GM19372 (cell line): Measurements from ENCODE around the gene NET1.
"Not testable (repeated sequence)": the region's sequence is repeated elsewhere in the genome, so short reads cannot be mapped to it uniquely, and the experiment has no call there.

Source experiments
- ATAC-seq: cut with Tn5 transposase; IDR thresholded peaks from one replicate; pipeline ENCODE4 v1.9.1; 2021; ENCODE audit warnings: mild to moderate bottlenecking, low read depth, moderate library complexity; ENCODE audit not compliant: unreplicated experiment

Gene NET1, protein sequence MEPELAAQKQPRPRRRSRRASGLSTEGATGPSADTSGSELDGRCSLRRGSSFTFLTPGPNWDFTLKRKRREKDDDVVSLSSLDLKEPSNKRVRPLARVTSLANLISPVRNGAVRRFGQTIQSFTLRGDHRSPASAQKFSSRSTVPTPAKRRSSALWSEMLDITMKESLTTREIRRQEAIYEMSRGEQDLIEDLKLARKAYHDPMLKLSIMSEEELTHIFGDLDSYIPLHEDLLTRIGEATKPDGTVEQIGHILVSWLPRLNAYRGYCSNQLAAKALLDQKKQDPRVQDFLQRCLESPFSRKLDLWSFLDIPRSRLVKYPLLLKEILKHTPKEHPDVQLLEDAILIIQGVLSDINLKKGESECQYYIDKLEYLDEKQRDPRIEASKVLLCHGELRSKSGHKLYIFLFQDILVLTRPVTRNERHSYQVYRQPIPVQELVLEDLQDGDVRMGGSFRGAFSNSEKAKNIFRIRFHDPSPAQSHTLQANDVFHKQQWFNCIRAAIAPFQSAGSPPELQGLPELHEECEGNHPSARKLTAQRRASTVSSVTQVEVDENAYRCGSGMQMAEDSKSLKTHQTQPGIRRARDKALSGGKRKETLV

DNA sequence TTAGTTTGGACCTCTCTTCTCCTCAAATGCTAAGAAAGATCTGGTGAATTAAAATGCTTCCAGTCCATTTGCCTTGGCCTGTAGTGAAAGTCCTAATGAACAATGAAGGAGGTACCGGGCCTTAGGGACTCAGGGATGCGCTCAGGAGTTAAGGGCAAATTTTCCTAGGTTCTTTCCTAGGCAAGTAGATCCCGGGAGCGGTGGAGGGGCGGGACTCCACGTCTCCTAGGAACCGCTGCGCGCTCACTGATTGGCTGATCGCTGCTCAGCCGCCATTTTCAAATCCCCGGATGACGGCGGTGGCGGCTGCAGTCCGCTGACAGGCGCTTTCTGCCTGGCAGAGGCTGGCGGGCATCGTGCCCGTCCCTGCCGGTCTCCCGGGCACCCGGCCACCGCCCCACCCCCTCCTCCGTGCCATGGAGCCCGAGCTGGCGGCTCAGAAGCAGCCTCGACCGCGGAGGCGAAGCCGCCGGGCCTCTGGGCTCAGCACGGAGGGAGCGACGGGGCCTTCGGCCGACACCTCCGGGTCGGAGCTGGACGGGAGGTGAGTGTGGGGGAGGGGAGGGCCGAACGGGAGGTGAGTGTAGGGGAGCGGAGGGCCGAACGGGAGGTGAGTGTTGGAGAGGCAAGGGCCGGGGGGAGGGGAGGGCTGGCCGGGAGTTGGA is at the start of gene NET1:
Gene NET1, plus strand, starts transcription at position 281 of the 665 bp plus-strand sequence. Its CDS starts 136 bp downstream, at position 417.
- peak; percentile 96 for ATAC-seq

DNA sequence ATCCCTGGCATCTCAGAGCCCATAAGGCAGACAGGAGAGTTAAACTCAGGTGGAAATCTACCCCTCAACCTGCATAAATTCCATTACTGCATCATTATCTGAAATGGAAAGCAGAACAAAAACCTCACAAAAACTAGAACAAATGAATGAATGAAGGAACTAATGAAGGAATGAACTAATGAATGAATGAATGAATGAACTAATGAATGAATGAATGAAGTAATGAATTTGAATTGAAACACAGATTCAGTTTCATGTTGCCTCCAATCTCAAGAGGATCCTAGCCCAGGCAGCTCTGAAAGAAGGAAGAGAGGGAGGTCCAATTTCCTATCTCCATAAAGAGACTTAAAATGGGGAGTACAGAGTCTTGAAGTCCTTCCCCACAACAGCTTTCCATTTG is 49.5 kb upstream of the NET1 start:
- no peak for ATAC-seq

GRCh38 chr10:5364374-5364773 is 48.0 kb upstream of the NET1 start:
- ATAC-seq, result no peak

- no peak for ATAC-seq
These were observed 47.4 kb upstream of the NET1 start, which contains the start of gene UCN3 for GRCh38 chr10:5364890-5365338. UCN3 (plus strand) TSS chr10:5364966; CDS start chr10:5373721, 8,755 bp downstream.

DNA sequence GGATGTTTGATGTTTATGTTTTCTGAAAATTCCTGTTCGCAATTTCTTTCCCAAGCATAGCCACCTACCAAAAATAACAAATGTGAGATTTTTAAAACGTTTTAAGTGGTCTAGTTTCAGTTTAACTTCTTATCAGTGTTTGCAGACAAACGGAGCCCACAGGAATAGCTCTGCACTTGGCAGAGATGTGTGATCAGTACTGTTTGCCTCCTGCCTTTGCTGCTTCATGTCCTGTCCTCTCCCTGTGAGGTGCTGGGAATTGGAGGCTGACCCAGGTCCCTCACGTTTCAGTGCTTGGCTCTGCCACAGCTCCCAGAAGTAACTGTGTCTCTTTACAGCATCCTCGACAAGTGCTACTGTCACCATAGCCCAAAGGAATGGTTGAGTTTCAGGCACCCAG is 46.4 kb upstream of the NET1 start:
- no peak for ATAC-seq

DNA sequence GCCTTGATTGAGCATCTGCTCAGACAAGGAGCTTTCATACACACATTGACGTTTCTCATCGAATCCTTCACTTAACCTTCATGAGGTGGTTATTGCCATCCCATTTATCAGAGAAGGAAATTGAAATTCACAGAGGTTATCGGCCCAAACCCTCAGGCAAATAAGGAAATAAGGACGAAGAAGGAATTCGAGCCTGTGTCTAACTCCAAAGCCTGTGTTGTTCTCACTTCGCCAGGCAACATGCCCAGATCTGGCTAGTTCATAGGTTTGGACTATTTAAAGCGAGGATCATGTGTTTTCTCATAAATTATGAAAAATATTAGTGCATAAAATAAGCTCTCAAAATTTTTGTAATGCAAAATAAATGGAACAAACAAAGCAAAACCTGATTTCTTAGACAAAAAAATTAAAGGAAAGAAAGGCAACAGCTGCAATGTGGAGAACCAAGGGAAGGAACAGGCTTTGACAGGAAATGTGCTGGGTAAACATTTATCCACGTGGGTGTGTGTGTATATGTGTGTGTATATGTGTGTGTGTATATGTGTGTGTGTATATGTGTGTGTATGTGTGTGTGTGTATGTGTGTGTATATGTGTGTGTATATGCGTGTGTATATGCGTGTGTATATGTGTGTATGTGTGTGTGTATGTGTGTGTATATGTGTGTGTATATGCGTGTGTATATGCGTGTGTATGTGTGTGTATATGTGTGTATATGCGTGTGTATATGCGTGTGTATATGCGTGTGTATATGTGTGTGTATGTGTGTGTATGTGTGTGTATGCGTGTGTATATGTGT is 42.8 kb upstream of the NET1 start:
- ATAC-seq, result no peak

- no peak for ATAC-seq
These were observed 41.6 kb upstream of the NET1 start for GRCh38 chr10:5370493-5371352.

- no peak for ATAC-seq
These were observed 39.0 kb upstream of the NET1 start for GRCh38 chr10:5373307-5373706.

GRCh38 chr10:5373891-5374611 is 38.3 kb upstream of the NET1 start:
- ATAC-seq, result no peak

GRCh38 chr10:5376450-5376849 is 35.9 kb upstream of the NET1 start:
- ATAC-seq, result no peak

DNA sequence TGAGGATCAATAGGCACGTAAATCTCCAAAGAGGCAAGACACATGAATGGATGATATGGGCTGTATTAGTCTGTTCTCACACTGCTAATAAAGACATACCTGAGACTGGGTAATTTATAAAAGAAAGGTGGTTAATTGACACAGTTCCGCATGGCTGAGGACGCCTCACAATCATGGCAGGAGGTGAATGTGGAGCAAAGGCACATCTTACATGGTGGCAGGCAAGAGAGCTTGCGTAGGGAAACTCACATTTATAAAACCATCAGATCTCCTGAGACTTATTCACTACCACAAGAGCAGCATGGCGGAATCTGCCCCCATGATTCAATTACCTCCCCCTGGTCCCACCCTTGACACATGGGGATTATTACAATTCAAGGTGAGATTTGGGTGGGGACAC is 33.2 kb upstream of the NET1 start:
- ATAC-seq, result not testable (repeated sequence)

GRCh38 chr10:5380395-5380794 is 32.0 kb upstream of the NET1 start:
- ATAC-seq, result not testable (repeated sequence)

DNA sequence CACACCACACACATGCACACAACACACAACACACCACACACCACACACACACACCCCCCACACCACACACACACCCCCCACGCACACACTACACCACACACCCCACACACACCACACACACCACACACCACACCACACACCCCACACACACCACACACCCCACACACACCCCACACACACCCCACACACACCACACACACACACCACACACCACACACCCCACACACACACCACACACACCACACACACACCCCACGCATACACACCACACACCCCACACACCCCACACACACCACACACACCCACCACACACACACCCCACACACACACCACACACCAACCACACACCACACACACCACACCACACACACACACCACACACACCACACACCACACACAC is 31.2 kb upstream of the NET1 start:
- ATAC-seq, result no peak

- no peak for ATAC-seq
These were observed 27.1 kb upstream of the NET1 start for GRCh38 chr10:5385224-5385623.

DNA sequence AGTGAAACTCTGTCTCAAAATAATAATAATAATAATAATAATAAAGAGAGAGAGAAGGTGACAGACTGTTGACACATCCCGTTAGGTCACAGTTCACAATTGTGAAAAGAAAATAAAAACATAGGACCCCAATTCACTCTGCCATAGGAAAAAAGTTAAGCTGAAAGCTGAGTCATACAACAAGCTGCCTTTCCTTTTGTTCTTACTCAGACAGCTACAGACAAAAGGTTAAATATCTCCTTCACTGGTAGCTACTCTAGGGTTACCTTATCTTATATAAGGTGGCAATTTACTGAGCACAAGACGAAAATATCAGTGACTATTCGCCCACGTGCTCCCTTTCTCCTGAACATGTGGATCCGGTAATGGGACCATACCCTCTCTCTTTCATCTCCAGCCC is 25.2 kb upstream of the NET1 start:
- ATAC-seq, result no peak

- no peak for ATAC-seq
These were observed 21.7 kb upstream of the NET1 start for GRCh38 chr10:5390607-5391205.

DNA sequence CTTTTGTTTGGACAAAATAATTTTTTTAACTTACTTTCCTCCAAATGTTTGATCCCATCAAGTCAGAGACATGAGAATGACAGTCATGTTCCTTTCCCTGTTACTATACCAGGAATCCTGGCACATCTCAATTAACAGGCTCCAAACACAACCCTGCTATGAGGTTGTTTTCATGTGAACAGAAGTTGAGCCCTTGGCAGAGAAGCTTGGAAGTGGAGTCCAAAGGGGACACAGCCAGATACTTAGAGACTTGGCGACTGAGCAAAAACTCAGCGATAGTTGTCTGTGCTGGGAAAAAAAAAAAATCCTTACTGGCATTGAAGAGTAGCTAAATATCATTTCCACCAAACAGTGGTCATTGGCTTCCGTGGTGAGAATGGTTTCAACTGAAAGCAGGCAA is 20.6 kb upstream of the NET1 start:
- ATAC-seq, result no peak

- no peak for ATAC-seq
These were observed 18.8 kb upstream of the NET1 start for GRCh38 chr10:5393529-5393928.

GRCh38 chr10:5395168-5395567 is 17.2 kb upstream of the NET1 start:
- no peak for ATAC-seq
